Type B pancreatic cell (in vitro differentiated cells): ENCODE results near the gene PDIK1L. TPM values are rescaled to one million over a fixed set of nuclear protein-coding genes. Genes with fewer than 3 reads are reported as not detected.

Experiments used
- DNase-seq: peaks from one replicate; pipeline ENCODE4 v3.0.0; 2021; ENCODE audit warnings: mixed read lengths; ENCODE audit not compliant: unreplicated experiment; ENCODE audit errors: extremely low spot score
- H3K27ac Mint-ChIP-seq: 2 replicates; pipeline ENCODE4 v1.8.0; 2021; ENCODE audit warnings: mild to moderate bottlenecking, mixed read lengths
- H3K27me3 Mint-ChIP-seq: 2 replicates; pipeline ENCODE4 v1.8.0; 2021; ENCODE audit warnings: mixed read lengths
- H3K36me3 Mint-ChIP-seq: 2 replicates; pipeline ENCODE4 v1.8.0; 2021; ENCODE audit warnings: mixed read lengths
- H3K4me1 Mint-ChIP-seq: one replicate; pipeline ENCODE4 v1.8.0; 2021; ENCODE audit warnings: mixed read lengths; ENCODE audit not compliant: unreplicated experiment
- H3K4me3 Mint-ChIP-seq: 2 replicates; pipeline ENCODE4 v1.8.0; 2021; ENCODE audit warnings: mild to moderate bottlenecking, mixed read lengths
- H3K9me3 Mint-ChIP-seq: 2 replicates; pipeline ENCODE4 v1.8.0; 2021; ENCODE audit warnings: mixed read lengths
- CTCF ChIP-seq: fragments of 200-600 bp; sonication (generic); conservative IDR thresholded peaks from 2 replicates; pipeline ENCODE4 v1.5.0; 2021; ENCODE audit warnings: antibody characterized with exemption, mild to moderate bottlenecking
- total RNA-seq: library from RNA; stranded (reverse); gene quantifications from 2 replicates; pipeline ENCODE4 v1.2.1, GENCODE V29; 2021; ENCODE audit warnings: low replicate concordance

Gene PDIK1L
- total RNA-seq, 1 donor from 2014 or later = 14.7 TPM

GRCh38 chr1:26145960-26146294 is 34.3 kb downstream of the PDIK1L start:
- Mint-ChIP-seq H3K4me1 (peaks cover 5% of the 10 kb centered on the region), H3K27me3 (no peaks in the 10 kb centered on the region), H3K9me3 (no peaks in the 10 kb centered on the region), H3K4me3 (no peak overlapping the region), H3K27ac (no peak overlapping the region), H3K36me3 (no peaks in the 10 kb centered on the region)
- DNase-seq = peak; percentile 59
- TF ChIP-seq CTCF = no peak

- H3K4me1 Mint-ChIP-seq = peaks cover 5% of the 10 kb centered on the region
- no peaks in the 10 kb centered on the region for H3K36me3 Mint-ChIP-seq
- TF ChIP-seq CTCF = no peak
- H3K27ac Mint-ChIP-seq = no peak overlapping the region
- no peaks in the 10 kb centered on the region for H3K27me3 Mint-ChIP-seq
- H3K4me3 Mint-ChIP-seq = no peak overlapping the region
- peak; percentile 20 for DNase-seq
- H3K9me3 Mint-ChIP-seq = no peaks in the 10 kb centered on the region
Measured at GRCh38 chr1:26148887-26149286, 37.3 kb downstream of the PDIK1L start.

DNA sequence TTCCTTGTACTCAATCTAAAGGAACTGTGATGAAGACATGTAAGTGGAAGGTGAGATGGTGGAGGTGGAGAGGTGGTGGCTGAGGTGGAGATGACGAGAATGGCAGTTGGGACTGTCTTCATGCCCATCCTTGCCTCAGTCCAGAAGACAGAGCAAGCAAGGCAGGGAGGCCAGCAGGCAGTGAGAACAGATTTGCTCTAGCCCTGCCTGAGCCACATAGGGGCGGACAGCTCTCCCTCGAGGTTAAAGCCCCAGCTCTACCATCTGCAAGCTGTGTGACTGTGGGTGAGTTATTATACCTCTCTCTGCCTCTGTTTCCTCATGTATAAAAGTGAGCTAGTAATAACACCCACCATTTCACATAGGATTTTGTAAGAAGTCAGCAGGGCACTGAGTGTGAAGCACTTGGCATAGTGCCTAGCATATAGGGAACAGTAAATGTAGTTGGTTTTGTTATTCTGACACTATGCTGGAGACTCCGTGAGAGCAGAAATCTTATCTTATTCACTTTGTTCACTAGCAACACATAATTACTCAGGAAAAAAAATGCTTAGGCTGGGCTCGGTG is 42.4 kb downstream of the PDIK1L start:
- peaks cover 6% of the 10 kb centered on the region for H3K27me3 Mint-ChIP-seq
- no peak for TF ChIP-seq CTCF
- H3K9me3 Mint-ChIP-seq = no peaks in the 10 kb centered on the region
- no peaks in the 10 kb centered on the region for H3K36me3 Mint-ChIP-seq
- no peak for DNase-seq
- H3K27ac Mint-ChIP-seq = no peak overlapping the region
- no peak overlapping the region for H3K4me3 Mint-ChIP-seq
- peaks cover 25% of the 10 kb centered on the region for H3K4me1 Mint-ChIP-seq

- H3K36me3 Mint-ChIP-seq = no peaks in the 10 kb centered on the region
- TF ChIP-seq CTCF = no peak
- H3K27me3 Mint-ChIP-seq = peaks cover 6% of the 10 kb centered on the region
- peaks cover 29% of the 10 kb centered on the region for H3K4me1 Mint-ChIP-seq
- peak overlapping the region; percentile 41 for H3K4me3 Mint-ChIP-seq
- H3K9me3 Mint-ChIP-seq = no peaks in the 10 kb centered on the region
- H3K27ac Mint-ChIP-seq = no peak overlapping the region
- no peak for DNase-seq
Measured at GRCh38 chr1:26154750-26155149, 43.1 kb downstream of the PDIK1L start.

GRCh38 chr1:26155370-26156284 is 44.0 kb downstream of the PDIK1L start:
- H3K4me1 Mint-ChIP-seq = peaks cover 30% of the 10 kb centered on the region
- H3K36me3 Mint-ChIP-seq = no peaks in the 10 kb centered on the region
- no peak for DNase-seq
- H3K4me3 Mint-ChIP-seq = peak overlapping the region; percentile 41
- H3K9me3 Mint-ChIP-seq = no peaks in the 10 kb centered on the region
- no peak overlapping the region for H3K27ac Mint-ChIP-seq
- peaks cover 6% of the 10 kb centered on the region for H3K27me3 Mint-ChIP-seq
- TF ChIP-seq CTCF = no peak
